Epithelial cell of esophagus (primary cell): ENCODE data around the gene FOXK1.
A peak's percentile ranks its signal among the peaks of the same experiment; 100 is the strongest.

ENCODE experiments used
- DNase-seq: peaks from one replicate; pipeline ENCODE4 v3.0.0; 2010; ENCODE audit warnings: low read depth
- H3K4me3 ChIP-seq: 2 replicates; pipeline ENCODE4 v1.5.1; 2011; ENCODE audit warnings: mild to moderate bottlenecking, low read length, control low read depth
- TF ChIP-seq, protein P1 (sequence below): IDR thresholded peaks from 2 replicates; pipeline ENCODE4 v1.5.1; 2011; ENCODE audit warnings: low read depth, mild to moderate bottlenecking, low read length, control low read depth, inconsistent platforms; ENCODE audit not compliant: insufficient read depth; ENCODE audit errors: missing control alignments

FOXK1 gene

GRCh38 chr7:4727914-4728705, 46.0 kb downstream of the FOXK1 start:
- no peak for DNase-seq
- TF ChIP-seq, protein P1, sequence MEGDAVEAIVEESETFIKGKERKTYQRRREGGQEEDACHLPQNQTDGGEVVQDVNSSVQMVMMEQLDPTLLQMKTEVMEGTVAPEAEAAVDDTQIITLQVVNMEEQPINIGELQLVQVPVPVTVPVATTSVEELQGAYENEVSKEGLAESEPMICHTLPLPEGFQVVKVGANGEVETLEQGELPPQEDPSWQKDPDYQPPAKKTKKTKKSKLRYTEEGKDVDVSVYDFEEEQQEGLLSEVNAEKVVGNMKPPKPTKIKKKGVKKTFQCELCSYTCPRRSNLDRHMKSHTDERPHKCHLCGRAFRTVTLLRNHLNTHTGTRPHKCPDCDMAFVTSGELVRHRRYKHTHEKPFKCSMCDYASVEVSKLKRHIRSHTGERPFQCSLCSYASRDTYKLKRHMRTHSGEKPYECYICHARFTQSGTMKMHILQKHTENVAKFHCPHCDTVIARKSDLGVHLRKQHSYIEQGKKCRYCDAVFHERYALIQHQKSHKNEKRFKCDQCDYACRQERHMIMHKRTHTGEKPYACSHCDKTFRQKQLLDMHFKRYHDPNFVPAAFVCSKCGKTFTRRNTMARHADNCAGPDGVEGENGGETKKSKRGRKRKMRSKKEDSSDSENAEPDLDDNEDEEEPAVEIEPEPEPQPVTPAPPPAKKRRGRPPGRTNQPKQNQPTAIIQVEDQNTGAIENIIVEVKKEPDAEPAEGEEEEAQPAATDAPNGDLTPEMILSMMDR: no peak
- H3K4me3 ChIP-seq: no peak overlapping the region

GRCh38 chr7:4729266-4729665, 47.2 kb downstream of the FOXK1 start:
- TF ChIP-seq, protein P1: no peak
- no peak overlapping the region for H3K4me3 ChIP-seq
- DNase-seq: no peak

DNA sequence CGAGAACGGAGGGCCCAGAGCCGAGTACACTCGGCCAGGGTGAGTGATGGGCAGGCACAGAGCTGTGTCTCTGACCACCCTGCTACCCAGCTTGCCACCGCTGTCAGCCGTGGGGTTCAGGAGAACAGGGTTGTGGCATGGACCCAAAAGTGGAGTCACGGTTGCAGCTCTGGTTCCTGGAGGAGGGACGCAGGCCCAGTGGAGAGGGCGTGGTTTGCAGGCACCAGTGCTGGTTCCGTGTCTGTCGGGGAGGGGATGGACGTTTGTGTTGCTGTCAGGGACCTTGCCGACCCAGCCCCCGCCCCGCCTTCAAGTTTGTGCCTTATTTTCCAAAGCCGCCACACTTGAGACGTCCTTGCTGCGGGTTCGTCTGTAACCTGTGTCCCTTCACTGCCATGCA, 48.2 kb downstream of the FOXK1 start:
- TF ChIP-seq, protein P1: no peak
- DNase-seq: no peak
- no peak overlapping the region for H3K4me3 ChIP-seq

DNA sequence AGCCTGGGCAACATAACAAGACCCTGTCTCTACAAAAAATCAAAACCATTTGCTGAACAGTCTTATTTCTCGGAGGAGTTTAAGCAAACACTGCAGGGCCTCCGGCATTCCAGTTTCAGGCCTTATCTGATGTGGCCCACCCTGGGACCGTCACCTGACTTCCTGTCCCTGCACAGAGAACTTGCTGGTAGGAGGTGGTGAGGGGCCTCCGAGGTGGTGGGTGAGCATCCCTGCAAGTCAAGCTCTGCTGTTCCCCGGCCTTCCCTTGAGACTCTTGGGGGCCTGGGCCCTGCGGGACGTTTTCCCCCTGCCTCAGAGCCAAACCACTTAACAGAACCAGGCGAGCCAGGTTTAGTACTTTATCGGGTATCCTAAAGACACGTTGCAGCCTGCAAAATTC, 48.9 kb downstream of the FOXK1 start:
- H3K4me3 ChIP-seq: no peak overlapping the region
- no peak for DNase-seq
- TF ChIP-seq, protein P1: no peak

DNA sequence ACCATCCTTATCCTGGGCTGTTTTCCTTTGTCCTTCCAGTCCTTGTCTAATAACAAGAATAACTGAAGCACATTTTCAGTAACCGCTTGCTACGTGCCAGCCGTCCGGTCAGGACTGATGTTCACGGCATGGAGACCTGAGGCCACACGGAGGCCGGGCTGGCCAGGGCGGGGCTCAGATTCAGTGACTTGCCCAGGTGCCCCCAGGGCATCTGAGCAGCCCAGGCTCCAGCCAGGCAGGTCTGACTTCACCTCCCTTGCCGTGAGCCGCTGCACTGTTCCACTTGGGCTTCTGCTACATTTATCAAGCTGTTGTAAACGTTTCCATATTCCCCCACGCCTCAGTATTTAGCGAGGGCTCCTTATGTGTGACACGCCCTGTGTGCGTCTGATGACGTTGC, 49.7 kb downstream of the FOXK1 start:
- TF ChIP-seq, protein P1: no peak
- DNase-seq: peak; percentile 18
- no peak overlapping the region for H3K4me3 ChIP-seq

DNA sequence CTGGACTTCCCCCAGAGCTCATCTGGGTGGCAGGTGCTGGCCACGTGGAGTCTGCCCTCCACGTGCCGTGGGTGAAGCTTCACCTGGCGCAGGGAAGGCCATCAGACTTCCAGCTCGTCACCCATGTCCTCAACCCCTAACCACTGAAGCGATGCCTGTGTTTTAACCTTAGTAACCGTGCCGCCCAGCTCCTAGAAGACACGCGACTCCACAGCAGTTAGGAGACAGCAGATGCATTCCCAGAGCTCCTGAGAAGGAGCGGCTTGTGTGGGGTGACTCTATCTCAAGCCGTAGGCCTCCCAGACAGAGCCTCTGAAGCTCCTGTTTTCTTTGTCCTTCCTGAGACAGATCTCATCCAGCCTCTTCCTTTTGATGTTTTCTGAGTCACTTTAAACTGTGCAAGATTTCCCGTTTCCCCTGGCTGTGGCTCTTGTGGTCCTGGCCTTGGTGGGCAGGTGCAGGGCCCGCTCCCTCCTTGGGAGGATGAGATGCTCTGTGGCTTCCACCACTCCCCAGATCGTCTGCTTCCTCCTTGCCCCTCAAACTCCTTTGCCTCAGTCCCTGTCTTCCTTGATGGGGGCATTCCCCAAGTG, 51.9 kb downstream of the FOXK1 start:
- TF ChIP-seq, protein P1: no peak
- no peak overlapping the region for H3K4me3 ChIP-seq
- no peak for DNase-seq
